MM.1S (cell line): ENCODE results near the gene FSIP1.

Source experiments
- CTCF ChIP-seq: fragments of 300-600 bp; sonication (generic); IDR thresholded peaks from 2 replicates; pipeline ENCODE4 v1.5.1; 2016; ENCODE audit warnings: antibody characterized with exemption, low read length, mixed read lengths
- EZH2 ChIP-seq: fragments of 300-600 bp; sonication (generic); optimal IDR thresholded peaks from 2 replicates; pipeline ENCODE3; 2017; ENCODE audit warnings: low read depth, mild to moderate bottlenecking, antibody characterized with exemption, low read length, mixed read lengths

GRCh38 chr15:39558421-39558820 lies 224.2 kb downstream of the FSIP1 start:
- TF ChIP-seq EZH2 (no peak), CTCF (no peak)
